ENCODE results near the gene ARHGEF16. TPM values are rescaled to one million over a fixed set of nuclear protein-coding genes. Genes with fewer than 3 reads are reported as not detected.

ARHGEF16 gene
- total RNA-seq, 1 donor from 2014 or later, result 1.3 TPM

DNA sequence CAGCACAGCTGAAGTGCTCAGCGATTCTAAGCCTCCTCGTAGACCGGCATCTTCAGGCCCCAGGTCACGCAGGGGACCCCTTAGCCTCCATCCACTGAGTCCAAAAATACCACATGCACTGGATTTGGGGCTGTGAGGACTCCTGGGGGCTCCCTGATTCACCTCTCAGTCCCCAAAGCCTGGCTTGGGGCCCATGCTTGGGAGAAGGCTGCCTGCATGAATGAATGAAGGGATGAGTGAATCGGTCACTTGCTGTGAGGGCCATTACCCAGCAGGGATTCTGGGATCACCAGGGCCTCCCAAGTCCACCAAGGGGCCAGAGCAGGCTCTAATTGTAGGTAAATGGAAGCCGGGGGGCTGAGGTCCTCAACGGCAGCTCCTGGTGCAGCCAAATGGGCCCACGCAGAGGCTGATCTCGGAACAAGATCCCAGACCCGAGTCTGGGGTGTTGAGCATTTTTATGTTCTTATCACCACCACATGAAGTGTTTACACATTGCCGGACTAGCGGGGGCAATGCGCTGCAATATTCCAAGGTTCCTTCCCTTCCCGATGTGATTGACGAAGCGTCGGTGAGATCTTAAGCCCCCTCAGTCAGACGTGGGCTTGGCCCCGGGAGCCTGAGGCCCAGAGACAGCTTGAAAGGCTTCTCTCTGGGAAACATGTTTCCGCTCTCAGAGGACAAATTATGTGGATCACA, 13.6 kb upstream of the ARHGEF16 start:
- peaks cover 6% of the 10 kb centered on the region for H3K27me3 Mint-ChIP-seq (ENCODE audit: insufficient read depth, low read depth)
- DNase-seq (ENCODE audit: low spot score), result no peak
- no peaks in the 10 kb centered on the region for H3K36me3 ChIP-seq
- H3K4me3 ChIP-seq, result no peak overlapping the region
- no peaks in the 10 kb centered on the region for H3K36me3 Mint-ChIP-seq
- no peak overlapping the region for H3K4me2 ChIP-seq
- H3K4me3 Mint-ChIP-seq, result peak overlapping the region; percentile 46
- H3K9me3 Mint-ChIP-seq, result peaks cover 6% of the 10 kb centered on the region
- H3K27ac Mint-ChIP-seq, result peak overlapping the region; percentile 59
- peaks cover 17% of the 10 kb centered on the region for H3K4me1 Mint-ChIP-seq
- no peaks in the 10 kb centered on the region for H4K20me1 ChIP-seq (ENCODE audit: low read depth)
- no peaks in the 10 kb centered on the region for H3K27me3 ChIP-seq
- peaks cover 5% of the 10 kb centered on the region for H3F3A ChIP-seq (ENCODE audit: low read depth)
- peak overlapping the region; percentile 18 for H2AFZ ChIP-seq (replicated peaks)
- TF ChIP-seq CTCF (IDR thresholded peaks at IDR 0.05) (no peak), EZH2 (IDR thresholded peaks at IDR 0.05) (no peak), EZH2phosphoT487 (IDR thresholded peaks at IDR 0.05) (no peak)
- H3K9me3 ChIP-seq (ENCODE audit: low read depth), result no peaks in the 10 kb centered on the region
- H3K27ac ChIP-seq, result no peak overlapping the region
- no peaks in the 10 kb centered on the region for H3K79me2 ChIP-seq (ENCODE audit: low read depth)
- H3K9ac ChIP-seq, result no peak overlapping the region
- H3K4me1 ChIP-seq, result peaks cover 21% of the 10 kb centered on the region

DNA sequence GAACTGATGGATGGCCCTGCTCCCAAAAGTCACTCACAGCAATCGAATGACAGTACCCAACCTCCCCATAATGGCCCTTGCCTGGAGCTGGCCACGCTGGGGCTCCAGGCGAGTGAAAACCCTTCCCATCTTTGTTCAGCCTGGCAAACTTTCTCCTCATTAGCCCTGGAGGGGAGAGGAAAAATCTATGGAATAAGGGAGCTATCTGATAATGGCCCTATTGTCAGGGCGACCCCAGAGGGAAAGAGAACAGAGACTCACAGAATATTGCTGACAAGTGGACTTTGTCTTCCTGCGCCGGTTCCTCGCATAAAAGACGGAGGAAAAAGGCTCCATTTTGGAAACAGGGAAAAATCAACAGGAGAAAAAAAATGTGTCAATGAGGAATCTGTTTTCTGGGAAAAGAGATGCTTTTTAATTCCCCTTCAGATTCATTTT, 13.0 kb upstream of the ARHGEF16 start:
- no peaks in the 10 kb centered on the region for H3K36me3 ChIP-seq
- no peak for DNase-seq (ENCODE audit: low spot score)
- H3K79me2 ChIP-seq (ENCODE audit: low read depth), result no peaks in the 10 kb centered on the region
- peaks cover 21% of the 10 kb centered on the region for H3K4me1 ChIP-seq
- Mint-ChIP-seq H3K4me3 (peak overlapping the region; percentile 46), H3K27me3 (ENCODE audit: insufficient read depth, low read depth) (peaks cover 6% of the 10 kb centered on the region), H3K9me3 (peaks cover 6% of the 10 kb centered on the region), H3K4me1 (peaks cover 17% of the 10 kb centered on the region), H3K36me3 (no peaks in the 10 kb centered on the region), H3K27ac (peak overlapping the region; percentile 59)
- H3K9ac ChIP-seq, result no peak overlapping the region
- H4K20me1 ChIP-seq (ENCODE audit: low read depth), result no peaks in the 10 kb centered on the region
- peak overlapping the region; percentile 18 for H2AFZ ChIP-seq (replicated peaks)
- no peaks in the 10 kb centered on the region for H3K9me3 ChIP-seq (ENCODE audit: low read depth)
- H3K4me3 ChIP-seq, result no peak overlapping the region
- H3K27me3 ChIP-seq, result no peaks in the 10 kb centered on the region
- TF ChIP-seq EZH2 (IDR thresholded peaks at IDR 0.05), result no peak
- no peak for TF ChIP-seq EZH2phosphoT487 (IDR thresholded peaks at IDR 0.05)
- no peak for TF ChIP-seq CTCF (IDR thresholded peaks at IDR 0.05)
- no peak overlapping the region for H3K4me2 ChIP-seq
- H3K27ac ChIP-seq, result no peak overlapping the region
- peaks cover 5% of the 10 kb centered on the region for H3F3A ChIP-seq (ENCODE audit: low read depth)

- no peaks in the 10 kb centered on the region for H3K79me2 ChIP-seq (ENCODE audit: low read depth)
- no peak overlapping the region for H3K4me3 ChIP-seq
- no peaks in the 10 kb centered on the region for H3K36me3 ChIP-seq
- no peaks in the 10 kb centered on the region for H3K9me3 ChIP-seq (ENCODE audit: low read depth)
- no peak overlapping the region for H3K27ac Mint-ChIP-seq
- no peaks in the 10 kb centered on the region for H4K20me1 ChIP-seq (ENCODE audit: low read depth)
- H3K27ac ChIP-seq, result no peak overlapping the region
- H3K9ac ChIP-seq, result no peak overlapping the region
- peaks cover 17% of the 10 kb centered on the region for H3K4me1 Mint-ChIP-seq
- DNase-seq (ENCODE audit: low spot score), result no peak
- H2AFZ ChIP-seq (replicated peaks), result no peak overlapping the region
- no peaks in the 10 kb centered on the region for H3K36me3 Mint-ChIP-seq
- H3F3A ChIP-seq (ENCODE audit: low read depth), result peaks cover 5% of the 10 kb centered on the region
- no peaks in the 10 kb centered on the region for H3K27me3 ChIP-seq
- TF ChIP-seq CTCF (IDR thresholded peaks at IDR 0.05), result no peak
- TF ChIP-seq EZH2 (IDR thresholded peaks at IDR 0.05), result no peak
- no peak for TF ChIP-seq EZH2phosphoT487 (IDR thresholded peaks at IDR 0.05)
- peaks cover 6% of the 10 kb centered on the region for H3K27me3 Mint-ChIP-seq (ENCODE audit: insufficient read depth, low read depth)
- no peak overlapping the region for H3K4me3 Mint-ChIP-seq
- H3K4me1 ChIP-seq, result peaks cover 21% of the 10 kb centered on the region
- H3K4me2 ChIP-seq, result no peak overlapping the region
- peaks cover 6% of the 10 kb centered on the region for H3K9me3 Mint-ChIP-seq
Measured at GRCh38 chr1:3441880-3442279, 12.6 kb upstream of the ARHGEF16 start.
